Fibroblast of mammary gland (primary cell): Measurements from ENCODE around the gene ANGPTL4.
"Not testable (repeated sequence)": the region's sequence is repeated elsewhere in the genome, so short reads cannot be mapped to it uniquely, and the experiment has no call there.

Experiments
- DNase-seq: peaks from one replicate; pipeline ENCODE4 v3.0.0-alpha.2; 2010; ENCODE audit warnings: low read depth
- H3K4me3 ChIP-seq: 2 replicates; pipeline ENCODE4 v1.5.1; 2011; ENCODE audit warnings: low read depth, mild to moderate bottlenecking, low read length, moderate library complexity; ENCODE audit not compliant: control insufficient read depth
- TF ChIP-seq, protein P1 (sequence below): conservative IDR thresholded peaks from 2 replicates; pipeline ENCODE4 v1.5.1; 2011; ENCODE audit warnings: low read depth, low read length, inconsistent platforms; ENCODE audit not compliant: control insufficient read depth, insufficient read depth

Gene ANGPTL4, protein sequence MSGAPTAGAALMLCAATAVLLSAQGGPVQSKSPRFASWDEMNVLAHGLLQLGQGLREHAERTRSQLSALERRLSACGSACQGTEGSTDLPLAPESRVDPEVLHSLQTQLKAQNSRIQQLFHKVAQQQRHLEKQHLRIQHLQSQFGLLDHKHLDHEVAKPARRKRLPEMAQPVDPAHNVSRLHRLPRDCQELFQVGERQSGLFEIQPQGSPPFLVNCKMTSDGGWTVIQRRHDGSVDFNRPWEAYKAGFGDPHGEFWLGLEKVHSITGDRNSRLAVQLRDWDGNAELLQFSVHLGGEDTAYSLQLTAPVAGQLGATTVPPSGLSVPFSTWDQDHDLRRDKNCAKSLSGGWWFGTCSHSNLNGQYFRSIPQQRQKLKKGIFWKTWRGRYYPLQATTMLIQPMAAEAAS

DNA sequence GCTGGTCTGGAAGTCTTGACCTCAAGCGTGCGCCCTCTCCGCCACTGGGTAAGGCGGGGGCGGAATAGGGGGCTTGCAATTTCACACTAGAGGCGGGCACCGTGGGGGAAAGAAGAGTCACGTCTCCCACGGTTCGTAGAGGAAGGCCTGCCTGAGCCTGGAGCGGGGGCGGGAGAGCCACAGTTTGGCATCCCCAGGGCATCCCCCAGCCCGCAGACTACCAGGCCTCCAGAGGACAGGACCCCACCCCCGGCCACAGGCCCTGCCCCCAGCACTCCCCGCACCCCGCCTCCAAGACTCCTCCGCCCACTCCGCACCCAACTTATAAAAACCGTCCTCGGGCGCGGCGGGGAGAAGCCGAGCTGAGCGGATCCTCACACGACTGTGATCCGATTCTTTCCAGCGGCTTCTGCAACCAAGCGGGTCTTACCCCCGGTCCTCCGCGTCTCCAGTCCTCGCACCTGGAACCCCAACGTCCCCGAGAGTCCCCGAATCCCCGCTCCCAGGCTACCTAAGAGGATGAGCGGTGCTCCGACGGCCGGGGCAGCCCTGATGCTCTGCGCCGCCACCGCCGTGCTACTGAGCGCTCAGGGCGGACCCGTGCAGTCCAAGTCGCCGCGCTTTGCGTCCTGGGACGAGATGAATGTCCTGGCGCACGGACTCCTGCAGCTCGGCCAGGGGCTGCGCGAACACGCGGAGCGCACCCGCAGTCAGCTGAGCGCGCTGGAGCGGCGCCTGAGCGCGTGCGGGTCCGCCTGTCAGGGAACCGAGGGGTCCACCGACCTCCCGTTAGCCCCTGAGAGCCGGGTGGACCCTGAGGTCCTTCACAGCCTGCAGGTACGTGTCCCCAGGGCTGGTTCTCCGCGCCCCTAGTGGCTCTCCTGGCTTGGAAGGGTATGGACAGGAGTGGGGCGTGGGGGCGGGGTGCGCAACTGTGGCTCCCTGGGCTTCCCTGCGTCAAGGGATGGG lies at the start of gene ANGPTL4:
Gene ANGPTL4 (plus strand): TSS at position 353 of the 969 bp plus-strand sequence. CDS start 167 bp downstream, at position 520.
- DNase-seq: peak; percentile 81
- peak within 1 kb of the TSS; percentile 72 for H3K4me3 ChIP-seq
- TF ChIP-seq, protein P1, sequence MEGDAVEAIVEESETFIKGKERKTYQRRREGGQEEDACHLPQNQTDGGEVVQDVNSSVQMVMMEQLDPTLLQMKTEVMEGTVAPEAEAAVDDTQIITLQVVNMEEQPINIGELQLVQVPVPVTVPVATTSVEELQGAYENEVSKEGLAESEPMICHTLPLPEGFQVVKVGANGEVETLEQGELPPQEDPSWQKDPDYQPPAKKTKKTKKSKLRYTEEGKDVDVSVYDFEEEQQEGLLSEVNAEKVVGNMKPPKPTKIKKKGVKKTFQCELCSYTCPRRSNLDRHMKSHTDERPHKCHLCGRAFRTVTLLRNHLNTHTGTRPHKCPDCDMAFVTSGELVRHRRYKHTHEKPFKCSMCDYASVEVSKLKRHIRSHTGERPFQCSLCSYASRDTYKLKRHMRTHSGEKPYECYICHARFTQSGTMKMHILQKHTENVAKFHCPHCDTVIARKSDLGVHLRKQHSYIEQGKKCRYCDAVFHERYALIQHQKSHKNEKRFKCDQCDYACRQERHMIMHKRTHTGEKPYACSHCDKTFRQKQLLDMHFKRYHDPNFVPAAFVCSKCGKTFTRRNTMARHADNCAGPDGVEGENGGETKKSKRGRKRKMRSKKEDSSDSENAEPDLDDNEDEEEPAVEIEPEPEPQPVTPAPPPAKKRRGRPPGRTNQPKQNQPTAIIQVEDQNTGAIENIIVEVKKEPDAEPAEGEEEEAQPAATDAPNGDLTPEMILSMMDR: no peak

DNA sequence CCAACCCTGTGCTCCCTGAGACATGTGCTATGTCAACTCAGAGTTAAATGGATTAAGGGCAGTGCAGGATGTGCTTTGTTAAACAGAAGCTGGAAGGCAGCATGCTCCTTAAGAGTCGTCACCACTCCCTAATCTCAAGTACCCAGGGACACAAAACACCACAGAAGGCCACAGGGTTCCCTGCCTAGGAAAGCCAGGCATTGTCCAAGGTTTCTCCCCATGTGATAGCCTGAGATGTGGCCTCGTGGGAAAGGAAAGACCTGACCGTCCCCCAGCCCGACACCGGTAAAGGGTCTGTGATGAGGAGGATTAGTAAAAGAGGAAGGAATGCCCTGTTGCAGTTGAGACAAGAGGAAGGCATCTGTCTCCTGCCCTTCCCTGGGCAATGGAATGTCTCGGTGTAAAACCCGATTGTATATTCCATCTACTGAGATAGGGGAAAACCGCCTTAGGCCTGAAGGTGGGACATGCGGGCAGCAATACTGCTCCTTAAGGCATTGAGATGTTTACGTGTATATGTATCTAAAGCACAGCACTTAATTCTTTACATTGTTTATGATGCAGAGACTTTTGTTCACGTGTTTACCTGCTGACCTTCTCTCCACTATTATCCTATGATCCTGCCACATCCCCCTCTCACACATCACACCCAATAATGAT lies 48.8 kb upstream of the ANGPTL4 start:
- H3K4me3 ChIP-seq, DNase-seq: not testable (repeated sequence)

DNA sequence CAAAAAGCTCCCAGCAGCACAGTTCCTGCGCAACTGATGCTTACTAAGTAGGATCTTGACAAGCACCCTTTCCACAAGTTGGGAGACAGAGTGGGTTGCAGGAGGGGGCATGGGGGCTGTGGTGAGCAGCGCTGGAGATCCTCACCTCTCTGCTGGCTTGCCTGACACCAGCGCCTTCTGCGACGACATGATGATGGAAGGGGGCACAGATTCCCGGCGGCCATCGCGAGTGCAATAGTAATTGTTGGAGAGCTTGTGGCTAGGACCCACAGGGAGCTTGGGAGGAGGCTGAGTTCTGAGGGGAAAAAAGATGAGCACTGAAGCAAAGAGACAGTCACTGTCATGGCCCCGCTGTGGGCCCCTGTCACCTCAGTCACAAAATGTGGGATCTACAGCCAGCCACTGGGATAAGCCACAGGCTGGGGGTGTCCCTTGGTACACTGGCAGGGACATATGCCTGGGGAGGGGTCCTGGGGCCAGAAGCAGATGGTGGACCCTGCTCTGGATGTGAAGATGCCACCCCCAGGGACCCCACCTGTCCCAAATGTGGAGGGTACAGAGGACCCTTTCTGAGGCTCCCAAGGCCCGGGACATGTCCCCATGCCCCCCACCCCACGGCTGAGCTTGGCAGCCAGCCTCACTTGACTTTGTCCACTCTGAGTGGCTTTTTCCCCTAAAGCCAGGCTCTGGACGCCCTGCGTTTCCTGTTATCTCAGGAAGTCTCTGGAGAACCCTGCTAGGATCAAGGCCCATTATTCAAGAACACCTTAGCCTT lies 47.4 kb upstream of the ANGPTL4 start:
- TF ChIP-seq, protein P1: no peak
- no peak for DNase-seq
- H3K4me3 ChIP-seq: no peak overlapping the region

DNA sequence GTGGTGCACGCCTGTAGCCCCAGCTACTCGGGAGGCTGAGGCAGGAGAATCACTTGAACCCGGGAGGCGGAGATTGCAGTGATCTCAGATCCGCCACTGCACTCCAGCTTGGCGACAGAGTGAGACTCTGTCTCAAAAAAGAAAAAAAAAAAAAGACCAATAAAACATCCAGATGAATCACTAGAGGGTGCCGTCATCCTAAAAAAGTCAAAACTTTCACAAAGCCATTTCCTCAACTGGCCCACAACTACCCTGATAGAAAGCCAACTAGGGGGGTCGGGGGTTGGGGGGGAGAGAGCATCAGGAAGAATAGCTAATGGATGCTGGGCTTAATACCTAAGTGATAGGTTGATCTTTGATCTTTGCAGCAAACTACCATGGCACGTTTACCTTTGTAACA lies 45.1 kb upstream of the ANGPTL4 start:
- H3K4me3 ChIP-seq, DNase-seq: not testable (repeated sequence)

DNA sequence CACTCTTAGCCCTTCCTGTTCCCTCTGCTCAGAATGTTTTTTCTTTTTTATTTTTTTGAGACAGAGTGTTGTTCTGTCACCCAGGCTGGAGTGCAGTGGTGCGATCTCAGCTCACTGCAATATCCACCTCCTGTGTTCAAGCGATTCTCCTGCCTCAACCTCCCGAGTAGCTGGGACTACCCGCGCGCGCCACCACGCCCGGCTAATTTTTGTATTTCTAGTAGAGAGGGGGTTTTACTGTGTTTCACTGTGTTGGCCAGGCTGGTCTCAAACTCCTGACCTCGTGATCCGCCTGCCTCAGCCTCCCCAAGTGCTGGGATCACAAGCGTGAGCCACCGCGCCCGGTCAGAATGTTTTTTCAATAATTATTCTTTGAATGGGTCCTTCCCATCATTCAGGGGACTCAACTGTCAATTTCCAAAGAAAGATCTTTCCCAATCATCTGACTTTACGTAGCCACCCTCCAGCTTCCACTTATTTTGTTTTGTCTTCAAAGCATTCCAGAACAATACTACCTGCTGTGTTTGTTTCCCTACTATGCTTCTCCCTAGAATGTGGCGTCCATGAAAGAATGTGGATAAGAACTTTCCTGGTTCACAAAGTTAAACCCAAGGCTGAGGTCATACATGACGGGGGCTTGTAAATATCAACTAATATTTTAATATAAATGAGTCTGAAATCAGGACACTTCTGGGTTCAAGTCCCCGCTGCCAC lies 44.0 kb upstream of the ANGPTL4 start:
- TF ChIP-seq, protein P1: no peak
- DNase-seq: no peak
- peak overlapping the region; percentile 99 for H3K4me3 ChIP-seq

DNA sequence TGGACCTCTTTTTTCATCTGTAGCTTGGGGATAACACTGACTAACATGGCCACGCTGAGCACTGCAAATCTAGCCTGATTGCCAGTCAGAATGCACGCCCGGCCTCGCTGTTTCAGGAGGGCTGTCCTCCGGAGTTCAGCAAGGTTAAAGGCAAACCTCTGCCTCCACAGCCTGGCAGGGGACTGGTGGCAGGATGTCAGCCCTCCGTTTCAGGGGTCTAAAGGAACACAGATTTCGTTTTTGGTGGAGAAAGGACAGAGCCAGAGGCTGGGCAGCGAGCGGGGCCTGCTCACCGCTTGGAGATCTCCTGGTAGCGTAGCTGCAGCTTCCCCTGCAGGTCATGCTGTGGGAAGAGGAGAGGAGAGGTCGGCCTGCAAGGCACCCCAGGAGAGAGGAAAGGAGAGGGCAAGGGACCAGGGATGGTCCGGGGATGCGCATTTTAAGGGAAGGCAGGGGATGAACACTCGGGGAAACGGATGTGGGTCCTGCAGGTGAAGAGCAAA lies 43.3 kb upstream of the ANGPTL4 start:
- peak overlapping the region; percentile 99 for H3K4me3 ChIP-seq
- DNase-seq: no peak
- TF ChIP-seq, protein P1: no peak
